Calu3 (cell line): ENCODE measurements around the gene NPIPA3. TPM values are rescaled to one million over a fixed set of nuclear protein-coding genes. Genes with fewer than 3 reads are reported as not detected.
A peak's percentile ranks its signal among the peaks of the same experiment; 100 is the strongest.

ENCODE experiments used
- BruUV-seq: library from RNA; stranded (reverse); fragments of 400-500 nt; replicated peaks from 2 replicates; lab custom pipeline; 2021; lab: Mats Ljungman, UMichigan
- CTCF ChIA-PET: fragments of 300-600 bp; sonication (Branson Sonifier 250); formaldehyde crosslinking; loops from one replicate; lab custom pipeline; 2022; ENCODE audit warnings: antibody characterized with exemption; lab: Charles Lee
- DNase-seq: peaks from one replicate; pipeline ENCODE4 v3.0.0; 2022
- H3K27ac Mint-ChIP-seq: one replicate; pipeline ENCODE4 v1.8.0; 2022; ENCODE audit warnings: mixed read lengths; ENCODE audit not compliant: unreplicated experiment
- H3K27me3 Mint-ChIP-seq: one replicate; pipeline ENCODE4 v1.8.0; 2022; ENCODE audit warnings: mixed read lengths; ENCODE audit not compliant: unreplicated experiment
- H3K36me3 Mint-ChIP-seq: one replicate; pipeline ENCODE4 v1.8.0; 2022; ENCODE audit warnings: mild to moderate bottlenecking, moderate library complexity, mixed read lengths; ENCODE audit not compliant: insufficient read depth, unreplicated experiment
- H3K4me1 Mint-ChIP-seq: one replicate; pipeline ENCODE4 v1.8.0; 2022; ENCODE audit warnings: mild to moderate bottlenecking, low read depth, mixed read lengths; ENCODE audit not compliant: unreplicated experiment
- H3K4me3 Mint-ChIP-seq: one replicate; pipeline ENCODE4 v1.8.0; 2022; ENCODE audit warnings: mild to moderate bottlenecking, low read depth, moderate library complexity, mixed read lengths; ENCODE audit not compliant: unreplicated experiment
- H3K9me3 Mint-ChIP-seq: one replicate; pipeline ENCODE4 v1.8.0; 2022; ENCODE audit warnings: low read depth, mixed read lengths; ENCODE audit not compliant: unreplicated experiment
- CTCF ChIP-seq: fragments of 200-600 bp; IDR thresholded peaks from one replicate; pipeline ENCODE4 v1.8.0; 2022; ENCODE audit warnings: antibody characterized with exemption; ENCODE audit not compliant: unreplicated experiment
- intact Hi-C: fragments of 100-400 bp; cut with micrococcal nuclease; formaldehyde crosslinking; loops from one replicate; pipeline ENCODE4 v1.10.0; 2022; ENCODE audit not compliant: unreplicated experiment
- total RNA-seq: library from RNA; stranded (reverse); gene quantifications from 2 replicates; pipeline ENCODE4 v1.2.3, GENCODE V29; 2022

The NPIPA3 gene
- total RNA-seq, 1 experiment from 2014 or later = 9.1 TPM

GRCh38 chr16:14669776-14670175, 33.4 kb upstream of the NPIPA3 start:
- peak; percentile 49 for DNase-seq
- Mint-ChIP-seq H3K9me3 (no peaks in the 10 kb centered on the region), H3K4me1 (peaks cover 11% of the 10 kb centered on the region), H3K4me3 (no peak overlapping the region), H3K36me3 (peaks cover 74% of the 10 kb centered on the region), H3K27me3 (no peaks in the 10 kb centered on the region), H3K27ac (no peak overlapping the region)
- intact Hi-C loops = no loop called here
- CTCF ChIA-PET = no interaction called here
- BruUV-seq = no TSS peak
- TF ChIP-seq CTCF = peak; percentile 40

GRCh38 chr16:14672403-14672971, 30.7 kb upstream of the NPIPA3 start:
- H3K27me3 Mint-ChIP-seq = no peaks in the 10 kb centered on the region
- peak overlapping the region; percentile 33 for H3K27ac Mint-ChIP-seq
- intact Hi-C loops = no loop called here
- CTCF ChIA-PET = no interaction called here
- no peak for TF ChIP-seq CTCF
- H3K4me1 Mint-ChIP-seq = peaks cover 11% of the 10 kb centered on the region
- DNase-seq = peak; percentile 15
- BruUV-seq = no TSS peak
- H3K4me3 Mint-ChIP-seq = peak overlapping the region; percentile 1
- no peaks in the 10 kb centered on the region for H3K9me3 Mint-ChIP-seq
- H3K36me3 Mint-ChIP-seq = peaks cover 61% of the 10 kb centered on the region

- no peak for TF ChIP-seq CTCF
- Mint-ChIP-seq H3K27me3 (no peaks in the 10 kb centered on the region), H3K9me3 (no peaks in the 10 kb centered on the region), H3K36me3 (peaks cover 21% of the 10 kb centered on the region), H3K27ac (no peak overlapping the region), H3K4me3 (no peak overlapping the region), H3K4me1 (peaks cover 11% of the 10 kb centered on the region)
- BruUV-seq = no TSS peak
- CTCF ChIA-PET = no interaction called here
- DNase-seq = no peak
- intact Hi-C loops = no loop called here
These were observed 26.6 kb upstream of the NPIPA3 start for GRCh38 chr16:14676633-14677032.

- no peaks in the 10 kb centered on the region for H3K9me3 Mint-ChIP-seq
- no peak for DNase-seq
- H3K27me3 Mint-ChIP-seq = no peaks in the 10 kb centered on the region
- no TSS peak for BruUV-seq
- H3K4me3 Mint-ChIP-seq = no peak overlapping the region
- peaks cover 3% of the 10 kb centered on the region for H3K4me1 Mint-ChIP-seq
- TF ChIP-seq CTCF = no peak
- peaks cover 13% of the 10 kb centered on the region for H3K36me3 Mint-ChIP-seq
- intact Hi-C loops = no loop called here
- H3K27ac Mint-ChIP-seq = no peak overlapping the region
- CTCF ChIA-PET = no interaction called here
These were observed 25.6 kb upstream of the NPIPA3 start for GRCh38 chr16:14677627-14678026.
